ENCODE results near the gene NLRP3. TPM values are rescaled to one million over a fixed set of nuclear protein-coding genes. Genes with fewer than 3 reads are reported as not detected.

NLRP3 gene
- total and polyA plus RNA-seq, 12 donors = 0.28 to 6.1 (median 0.78) TPM

DNA sequence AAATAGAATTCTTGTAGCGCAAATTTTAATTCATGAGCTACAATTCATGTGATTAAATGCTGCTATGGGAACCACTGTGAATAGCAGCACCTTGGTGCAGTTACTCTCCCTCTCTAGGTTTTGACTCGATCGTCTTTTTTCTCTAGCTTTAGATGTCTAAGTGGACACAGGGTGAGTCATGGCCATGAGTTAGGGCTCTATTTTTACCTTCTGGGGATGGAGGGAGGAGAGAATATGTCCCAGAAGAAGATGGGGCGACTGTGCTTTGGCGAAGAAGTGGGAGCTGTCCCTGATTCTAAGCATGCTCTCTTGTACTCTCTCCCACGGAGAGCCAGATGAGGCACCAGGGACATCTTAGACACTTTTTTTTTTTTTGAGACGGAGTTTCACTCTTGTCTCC is 43.5 kb downstream of the NLRP3 start:
- Histone ChIP-seq H3K27me3 (peaks cover 0 to 26% (median 2%) of the 10 kb centered on the region in 7 donors), H3K27ac (no peak overlapping the region), H3K4me3 (no peak overlapping the region), H3K9me3 (peaks cover 0 to 24% (median 0%) of the 10 kb centered on the region in 11 donors), H3K4me1 (peaks cover 0 to 18% (median 0%) of the 10 kb centered on the region in 9 donors), H3K36me3 (no peaks in the 10 kb centered on the region)
- TF ChIP-seq, protein P1, sequence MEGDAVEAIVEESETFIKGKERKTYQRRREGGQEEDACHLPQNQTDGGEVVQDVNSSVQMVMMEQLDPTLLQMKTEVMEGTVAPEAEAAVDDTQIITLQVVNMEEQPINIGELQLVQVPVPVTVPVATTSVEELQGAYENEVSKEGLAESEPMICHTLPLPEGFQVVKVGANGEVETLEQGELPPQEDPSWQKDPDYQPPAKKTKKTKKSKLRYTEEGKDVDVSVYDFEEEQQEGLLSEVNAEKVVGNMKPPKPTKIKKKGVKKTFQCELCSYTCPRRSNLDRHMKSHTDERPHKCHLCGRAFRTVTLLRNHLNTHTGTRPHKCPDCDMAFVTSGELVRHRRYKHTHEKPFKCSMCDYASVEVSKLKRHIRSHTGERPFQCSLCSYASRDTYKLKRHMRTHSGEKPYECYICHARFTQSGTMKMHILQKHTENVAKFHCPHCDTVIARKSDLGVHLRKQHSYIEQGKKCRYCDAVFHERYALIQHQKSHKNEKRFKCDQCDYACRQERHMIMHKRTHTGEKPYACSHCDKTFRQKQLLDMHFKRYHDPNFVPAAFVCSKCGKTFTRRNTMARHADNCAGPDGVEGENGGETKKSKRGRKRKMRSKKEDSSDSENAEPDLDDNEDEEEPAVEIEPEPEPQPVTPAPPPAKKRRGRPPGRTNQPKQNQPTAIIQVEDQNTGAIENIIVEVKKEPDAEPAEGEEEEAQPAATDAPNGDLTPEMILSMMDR (IDR thresholded peaks at IDR 0.05) = no peak
- peak in 2 of 8 donors; percentile 39 to 52 for ATAC-seq
- WGBS, 2 donors = 54 to 71% methylated on average over 7 of the region's 7 CpGs
- DNase-seq = no peak
- intact Hi-C loops (cut with DNase I) = no loop called here

DNA sequence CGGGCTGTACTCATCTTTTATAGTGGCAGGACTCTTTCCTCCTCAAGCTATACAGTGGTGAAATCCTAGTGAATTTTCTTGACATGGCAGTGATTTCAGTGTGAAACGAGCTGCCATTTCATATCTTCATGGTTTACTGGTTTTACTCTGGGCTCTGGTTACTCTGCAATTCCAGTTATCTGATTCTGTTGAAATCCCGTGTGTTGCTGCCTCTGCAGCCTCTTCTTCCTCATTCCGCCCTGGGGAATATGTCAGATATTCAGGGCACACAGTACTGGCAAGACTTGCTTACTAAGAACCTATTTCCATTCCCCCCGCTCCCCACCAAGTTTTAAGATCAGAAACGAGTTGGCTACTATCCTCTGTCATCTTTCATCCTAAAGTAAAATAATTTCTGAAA is 49.8 kb downstream of the NLRP3 start:
- Histone ChIP-seq H3K27me3 (no peaks in the 10 kb centered on the region), H3K27ac (no peak overlapping the region), H3K4me3 (no peak overlapping the region), H3K4me1 (no peaks in the 10 kb centered on the region), H3K9me3 (peaks cover 0 to 24% (median 0%) of the 10 kb centered on the region in 11 donors), H3K36me3 (no peaks in the 10 kb centered on the region)
- no peak for DNase-seq
- TF ChIP-seq, protein P1 (IDR thresholded peaks at IDR 0.05) = no peak
- ATAC-seq = no peak
- intact Hi-C loops (cut with DNase I) = no loop called here
- WGBS, 2 donors = 62 to 66% methylated on average over 6 of the region's 6 CpGs

DNA sequence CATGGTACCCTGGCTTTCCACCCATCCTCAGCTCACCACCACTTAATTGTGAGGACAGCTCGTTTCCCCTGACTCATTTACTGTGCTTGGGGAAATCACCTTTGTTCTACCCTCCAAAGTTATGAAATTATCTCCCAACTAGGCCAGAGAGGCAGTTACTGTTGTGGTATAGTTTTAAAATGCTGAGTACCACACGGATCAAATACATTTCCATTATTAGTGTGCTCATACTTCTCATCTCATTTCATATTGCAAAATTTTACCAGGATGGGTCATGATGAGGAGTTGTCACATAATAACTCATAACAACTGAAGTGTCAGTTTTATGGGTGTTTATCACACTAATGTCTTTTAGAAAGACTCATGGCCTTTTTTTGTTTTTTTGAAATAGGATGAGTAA is 51.2 kb downstream of the NLRP3 start:
- 57 to 74% methylated on average over 2 of the region's 2 CpGs for WGBS, 2 donors
- Histone ChIP-seq H3K27ac (no peak overlapping the region), H3K4me3 (no peak overlapping the region), H3K27me3 (no peaks in the 10 kb centered on the region), H3K36me3 (no peaks in the 10 kb centered on the region), H3K4me1 (no peaks in the 10 kb centered on the region), H3K9me3 (peaks cover 0 to 19% (median 0%) of the 10 kb centered on the region in 11 donors)
- no peak for DNase-seq
- intact Hi-C loops (cut with DNase I) = no loop called here
- ATAC-seq = no peak
- TF ChIP-seq, protein P1 (IDR thresholded peaks at IDR 0.05) = no peak

DNA sequence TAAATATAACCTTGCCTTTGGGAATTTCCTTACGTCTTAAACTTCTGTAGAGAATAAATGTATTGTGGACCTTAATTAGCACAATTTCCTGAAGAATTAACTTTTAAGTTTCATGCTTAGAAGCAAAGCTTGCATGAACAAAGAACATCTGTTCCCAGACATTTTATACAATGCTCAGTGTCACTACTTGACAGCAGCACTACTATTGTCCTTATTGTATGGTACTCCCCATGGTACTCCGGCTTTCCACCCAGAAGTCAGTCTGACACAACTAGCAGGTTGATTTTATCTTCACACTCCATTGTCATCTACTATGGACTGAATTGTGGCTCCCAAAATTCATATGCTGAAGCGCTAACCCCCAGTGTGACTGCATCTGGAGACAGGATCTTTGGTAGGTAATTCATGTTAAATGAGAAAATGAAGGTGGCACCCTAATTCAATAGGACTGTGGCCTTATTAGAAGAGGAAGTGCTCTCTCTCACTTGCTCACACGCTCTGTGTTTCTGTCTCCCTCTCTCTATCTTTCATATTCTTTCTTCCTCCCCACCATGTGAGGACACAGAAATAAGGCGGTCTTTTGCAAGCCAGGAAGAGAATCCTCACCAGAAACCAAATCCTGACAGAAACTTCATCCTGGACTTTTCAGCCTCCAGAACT is 52.6 kb downstream of the NLRP3 start:
- ATAC-seq = no peak
- TF ChIP-seq, protein P1 (IDR thresholded peaks at IDR 0.05) = no peak
- Histone ChIP-seq H3K27me3 (no peaks in the 10 kb centered on the region), H3K4me1 (no peaks in the 10 kb centered on the region), H3K27ac (no peak overlapping the region), H3K9me3 (peaks cover 0 to 5% (median 0%) of the 10 kb centered on the region in 11 donors), H3K36me3 (no peaks in the 10 kb centered on the region), H3K4me3 (no peak overlapping the region)
- intact Hi-C loops (cut with DNase I) = no loop called here
- no peak for DNase-seq
- 79 to 81% methylated on average over 5 of the region's 5 CpGs for WGBS, 2 donors

Measured in heart right ventricle (tissue), 16 donors.